Uterus (tissue), 2 donors: ENCODE results near the gene STAT1.

Source experiments
- CTCF ChIP-seq, 4 experiments: fragments of 200-600 bp in 2 of 4; fragments of 450-650 bp in 2 of 4; sonication (generic) in 2 of 4; IDR thresholded peaks; one replicate each; pipeline ENCODE4 v1.5.1; 2016 to 2019; ENCODE audit warnings: antibody characterized with exemption in 4 of 4, mild to moderate bottlenecking in 2 of 4, moderate library complexity in 1 of 4
- POLR2A ChIP-seq, 2 donors: fragments of 450-650 bp; IDR thresholded peaks; one replicate each; pipeline ENCODE4 v1.6.1; 2016; ENCODE audit warnings: antibody characterized with exemption in 2 of 2, mild to moderate bottlenecking in 1 of 2, moderate library complexity in 1 of 2

DNA sequence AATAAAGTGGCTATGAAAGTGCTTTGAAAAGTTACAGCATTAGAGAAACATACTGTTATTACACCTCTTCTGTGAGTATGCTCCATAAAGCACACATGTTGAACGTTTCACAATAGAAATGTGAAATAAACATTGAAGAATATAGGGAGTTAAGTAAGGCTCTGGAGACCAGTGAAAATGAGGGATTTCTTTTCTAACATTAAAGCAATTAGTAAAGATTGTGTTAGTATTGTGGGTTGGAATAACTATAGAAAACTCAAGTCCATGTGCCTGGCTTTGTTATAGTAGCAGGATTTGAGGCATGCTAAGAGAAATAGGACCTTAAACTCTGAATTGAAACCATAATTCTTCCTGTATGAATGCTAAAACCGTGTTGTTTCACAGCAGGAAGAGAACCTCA, 70.3 kb downstream of the STAT1 start:
- TF ChIP-seq CTCF (IDR thresholded peaks at IDR 0.05) (no peak), POLR2A (IDR thresholded peaks at IDR 0.05) (no peak)
